Adrenal gland (tissue), 5 donors: ENCODE data around the gene MECR.

Experiments used
- POLR2A ChIP-seq, 2 donors: fragments of 450-650 bp; IDR thresholded peaks; one replicate each; pipeline ENCODE4 v1.6.1; 2017; ENCODE audit warnings: antibody characterized with exemption in 2 of 2, mild to moderate bottlenecking in 2 of 2, moderate library complexity in 1 of 2
- TF ChIP-seq, protein P1 (sequence below), 6 experiments: fragments of 450-650 bp in 4 of 6; fragments of 200-600 bp in 2 of 6; sonication (generic) in 1 of 6; IDR thresholded peaks; 1 replicate in 5 of 6; 2 replicates in 1 of 6; pipeline versions ENCODE4 v1.5.1 to v1.8.0; 2016 to 2021; ENCODE audit warnings: antibody characterized with exemption in 6 of 6, mild to moderate bottlenecking in 2 of 6, moderate library complexity in 1 of 6
- donor health status: DM: no; HTN: no; CAD: no.

DNA sequence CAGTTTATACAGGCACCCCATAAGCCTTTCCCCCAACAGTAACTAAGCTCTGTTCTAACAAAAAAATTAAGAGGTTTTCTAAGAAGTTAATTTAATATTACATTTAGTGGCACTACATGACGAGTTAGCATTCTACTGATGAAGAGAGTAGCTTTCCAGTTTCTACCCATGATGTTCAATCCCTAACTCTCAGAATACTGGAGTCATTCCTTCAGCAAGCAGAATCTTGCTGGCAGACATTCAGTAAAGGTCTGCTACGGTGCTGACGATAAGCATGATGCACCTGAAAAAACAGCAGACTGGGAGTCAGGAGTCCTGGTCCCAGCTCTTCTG, 73.5 kb downstream of the MECR start:
- TF ChIP-seq, protein P1, sequence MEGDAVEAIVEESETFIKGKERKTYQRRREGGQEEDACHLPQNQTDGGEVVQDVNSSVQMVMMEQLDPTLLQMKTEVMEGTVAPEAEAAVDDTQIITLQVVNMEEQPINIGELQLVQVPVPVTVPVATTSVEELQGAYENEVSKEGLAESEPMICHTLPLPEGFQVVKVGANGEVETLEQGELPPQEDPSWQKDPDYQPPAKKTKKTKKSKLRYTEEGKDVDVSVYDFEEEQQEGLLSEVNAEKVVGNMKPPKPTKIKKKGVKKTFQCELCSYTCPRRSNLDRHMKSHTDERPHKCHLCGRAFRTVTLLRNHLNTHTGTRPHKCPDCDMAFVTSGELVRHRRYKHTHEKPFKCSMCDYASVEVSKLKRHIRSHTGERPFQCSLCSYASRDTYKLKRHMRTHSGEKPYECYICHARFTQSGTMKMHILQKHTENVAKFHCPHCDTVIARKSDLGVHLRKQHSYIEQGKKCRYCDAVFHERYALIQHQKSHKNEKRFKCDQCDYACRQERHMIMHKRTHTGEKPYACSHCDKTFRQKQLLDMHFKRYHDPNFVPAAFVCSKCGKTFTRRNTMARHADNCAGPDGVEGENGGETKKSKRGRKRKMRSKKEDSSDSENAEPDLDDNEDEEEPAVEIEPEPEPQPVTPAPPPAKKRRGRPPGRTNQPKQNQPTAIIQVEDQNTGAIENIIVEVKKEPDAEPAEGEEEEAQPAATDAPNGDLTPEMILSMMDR (IDR thresholded peaks at IDR 0.05) = no peak
- TF ChIP-seq POLR2A (IDR thresholded peaks at IDR 0.05) = no peak
